T-helper 9 cell (primary cell): ENCODE results near the gene INPP1.
A peak's percentile ranks its signal among the peaks of the same experiment; 100 is the strongest.
"Not testable (repeated sequence)": the region's sequence is repeated elsewhere in the genome, so short reads cannot be mapped to it uniquely, and the experiment has no call there.

Experiments used
- DNase-seq: peaks from one replicate; pipeline ENCODE4 v3.0.0-alpha.2; 2020
- total RNA-seq, 2 donors: gene quantifications; one replicate each; lab custom pipeline; 2026; lab: John Stamatoyannopoulos, UW

Gene INPP1
- 1.9 to 2.7 reads per million in 2 donors for total RNA-seq

DNA sequence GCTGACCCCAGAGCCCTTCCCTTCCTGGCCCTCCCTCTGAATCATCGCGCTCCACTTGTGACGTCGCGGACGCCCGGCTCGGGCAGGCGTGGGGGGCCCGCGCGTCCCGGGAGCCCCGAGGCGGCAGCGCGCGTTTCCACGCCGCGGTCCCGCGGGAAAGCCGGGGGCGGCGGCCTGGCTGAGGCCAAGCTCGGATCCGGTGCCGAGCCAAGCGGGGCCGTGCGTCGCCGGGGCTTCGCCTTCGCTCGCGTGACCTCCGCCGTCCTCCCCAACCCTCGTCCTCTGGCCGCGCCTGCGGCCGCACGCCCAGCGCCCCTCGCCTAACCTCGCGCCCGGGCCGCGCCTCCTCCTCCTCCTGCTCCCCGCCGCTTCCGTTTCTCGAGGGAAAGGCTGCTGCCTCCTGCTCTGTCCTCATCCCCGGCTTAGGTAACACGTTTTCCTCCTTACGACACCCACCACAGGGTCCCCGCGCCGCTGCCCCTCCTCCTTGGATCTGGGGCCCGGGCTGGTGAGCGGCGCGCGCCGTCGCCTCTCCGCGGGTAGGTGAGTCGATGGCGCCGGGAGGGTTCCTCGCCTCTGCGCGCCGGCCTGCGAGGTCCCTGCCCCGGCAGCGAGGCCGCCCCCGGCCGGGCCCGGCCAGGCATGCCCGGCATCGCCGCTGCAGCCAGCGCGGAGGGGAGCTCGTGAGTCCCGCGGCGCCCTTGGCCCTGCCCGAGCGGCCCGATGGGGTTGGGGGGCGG lies at the start of gene INPP1:
Gene INPP1, plus strand, starts transcription at position 54 of the 740 bp plus-strand sequence. CDS start 16,514 bp downstream, outside the sequence.
- peak; percentile 25 for DNase-seq

DNA sequence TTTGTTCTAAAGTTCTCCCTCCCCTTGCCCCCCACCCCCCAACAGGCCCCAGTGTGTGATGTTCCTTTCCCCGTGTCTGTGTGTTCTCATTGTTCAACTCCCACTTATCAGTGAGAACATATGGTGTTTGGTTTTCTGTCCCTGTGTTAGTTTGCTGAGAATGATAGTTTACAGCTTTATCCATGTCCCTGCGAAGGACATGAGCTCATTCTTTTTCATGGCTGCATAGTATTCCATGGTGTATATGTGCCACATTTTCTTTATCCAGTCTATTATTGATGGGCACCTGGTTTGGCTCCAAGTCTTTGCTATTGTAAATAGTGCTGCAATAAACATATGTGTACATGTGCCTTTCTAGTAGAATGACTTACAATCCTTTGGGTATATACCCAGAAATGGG lies 45.5 kb upstream of the INPP1 start:
- DNase-seq = not testable (repeated sequence)

DNA sequence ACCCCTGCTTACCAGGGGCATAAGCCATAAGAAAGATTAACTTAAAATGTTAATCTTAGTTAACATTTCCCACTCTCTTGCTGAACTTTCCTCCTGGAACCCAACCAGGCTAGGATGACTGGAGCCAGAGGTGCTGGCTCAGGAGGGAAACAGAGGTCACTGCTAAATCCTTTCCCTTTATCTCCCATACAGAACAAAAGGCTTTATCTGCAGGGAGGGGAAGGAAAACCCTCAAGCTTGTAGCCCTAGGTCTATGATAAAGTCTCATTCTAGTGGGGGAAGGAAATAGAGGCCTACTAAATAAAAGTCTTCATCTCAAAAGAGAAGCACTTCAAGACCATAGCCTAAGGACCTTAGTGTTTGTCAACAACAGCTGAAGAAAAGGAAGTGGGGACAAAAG lies 42.4 kb upstream of the INPP1 start:
- DNase-seq = no peak

DNA sequence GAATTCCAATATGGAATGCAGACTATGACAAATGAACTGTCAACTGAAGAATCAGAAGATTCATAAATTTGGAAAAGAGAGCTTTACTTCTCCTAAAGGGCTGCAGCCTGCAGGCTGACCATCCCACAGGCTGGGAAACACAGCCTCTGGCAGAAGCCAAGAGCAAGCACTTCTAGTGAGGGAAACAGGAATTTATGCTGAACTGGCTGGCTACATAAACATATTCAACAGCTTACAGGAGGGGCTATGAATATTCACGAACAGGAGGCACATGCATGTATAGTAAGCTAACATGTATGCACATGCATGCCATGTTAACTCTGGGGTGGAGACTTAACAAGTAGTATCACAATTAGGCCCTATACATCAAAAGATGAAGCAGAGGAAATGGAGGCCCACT lies 41.3 kb upstream of the INPP1 start:
- no peak for DNase-seq

- DNase-seq = no peak
Measured at GRCh38 chr2:190303647-190304046, 39.7 kb upstream of the INPP1 start.

- DNase-seq = no peak
Measured at GRCh38 chr2:190304404-190304803, 39.0 kb upstream of the INPP1 start.

- DNase-seq = no peak
Measured at GRCh38 chr2:190308031-190308430, 35.4 kb upstream of the INPP1 start.

DNA sequence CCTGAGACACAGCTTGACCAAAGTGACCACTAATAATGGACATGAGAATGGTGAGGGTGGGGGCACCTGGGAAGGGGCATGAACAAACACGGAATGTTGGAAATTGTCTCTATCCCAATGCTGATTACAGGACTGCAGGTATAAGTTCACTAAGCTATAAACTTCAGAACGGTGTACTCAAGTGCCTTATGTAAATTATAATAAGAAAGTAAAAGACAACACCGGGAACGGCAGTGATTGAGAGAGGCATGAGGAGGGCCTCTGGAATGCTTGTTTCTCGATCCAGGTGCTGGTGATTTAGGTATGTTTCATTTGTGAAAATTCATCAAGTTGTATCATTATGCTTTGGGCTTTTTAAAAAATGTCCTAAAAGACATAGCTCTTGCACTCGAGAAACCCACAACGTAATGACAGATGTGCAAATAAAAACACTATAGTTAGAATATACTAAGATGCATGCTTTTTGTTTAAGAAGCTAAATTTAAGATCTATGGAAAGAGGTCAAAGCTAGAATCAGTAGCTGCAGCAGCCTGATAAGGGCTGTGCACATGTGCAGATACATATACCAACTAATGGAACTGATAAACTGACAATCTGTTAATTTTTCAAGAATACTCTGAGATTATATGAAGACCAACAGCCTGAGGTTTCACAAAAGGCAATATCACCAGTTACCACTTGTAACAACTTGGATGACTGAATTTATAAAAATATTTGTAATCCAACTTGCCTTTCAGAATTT lies 31.3 kb upstream of the INPP1 start:
- DNase-seq = no peak

GRCh38 chr2:190312635-190313025 lies 30.8 kb upstream of the INPP1 start:
- DNase-seq = not testable (repeated sequence)

- no peak for DNase-seq
Measured at GRCh38 chr2:190313880-190314279, 29.5 kb upstream of the INPP1 start.

DNA sequence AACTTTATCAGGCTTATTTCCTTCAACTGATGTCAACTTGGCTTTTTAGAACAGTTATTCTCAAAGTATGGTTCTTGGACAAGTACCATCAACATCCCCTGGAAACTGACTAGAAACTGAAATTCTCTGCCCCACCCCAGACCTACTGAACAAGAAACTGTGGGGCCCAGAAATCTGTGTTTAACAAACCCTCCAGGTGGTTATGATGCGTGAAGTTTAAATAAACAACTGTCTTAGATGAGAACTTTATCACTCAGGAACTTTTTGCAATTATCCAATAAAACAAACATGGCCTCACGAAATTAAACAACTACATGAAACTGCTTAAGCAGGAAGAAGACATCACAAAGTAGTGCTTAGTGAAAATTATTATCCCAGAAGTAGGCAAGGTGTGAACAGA lies 28.1 kb upstream of the INPP1 start:
- no peak for DNase-seq

DNA sequence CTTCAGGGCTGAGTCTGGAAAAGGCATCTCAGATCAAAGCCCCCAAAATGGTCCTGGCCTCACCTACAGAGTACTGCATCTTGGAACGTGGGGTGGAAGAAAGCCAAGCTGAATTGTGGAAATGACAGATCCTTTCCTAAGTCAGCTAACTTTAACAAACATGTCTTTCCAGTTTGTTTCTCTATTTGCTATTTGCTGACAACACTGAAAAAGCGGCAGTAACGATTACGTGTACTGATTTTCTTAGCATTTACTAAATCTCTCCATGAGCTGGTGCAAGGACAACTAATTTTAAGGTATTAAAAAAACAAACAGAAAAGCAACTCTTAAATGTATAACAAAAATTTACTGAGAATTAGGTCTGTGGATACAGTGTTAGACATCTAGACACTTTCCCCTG lies 24.9 kb upstream of the INPP1 start:
- no peak for DNase-seq

DNA sequence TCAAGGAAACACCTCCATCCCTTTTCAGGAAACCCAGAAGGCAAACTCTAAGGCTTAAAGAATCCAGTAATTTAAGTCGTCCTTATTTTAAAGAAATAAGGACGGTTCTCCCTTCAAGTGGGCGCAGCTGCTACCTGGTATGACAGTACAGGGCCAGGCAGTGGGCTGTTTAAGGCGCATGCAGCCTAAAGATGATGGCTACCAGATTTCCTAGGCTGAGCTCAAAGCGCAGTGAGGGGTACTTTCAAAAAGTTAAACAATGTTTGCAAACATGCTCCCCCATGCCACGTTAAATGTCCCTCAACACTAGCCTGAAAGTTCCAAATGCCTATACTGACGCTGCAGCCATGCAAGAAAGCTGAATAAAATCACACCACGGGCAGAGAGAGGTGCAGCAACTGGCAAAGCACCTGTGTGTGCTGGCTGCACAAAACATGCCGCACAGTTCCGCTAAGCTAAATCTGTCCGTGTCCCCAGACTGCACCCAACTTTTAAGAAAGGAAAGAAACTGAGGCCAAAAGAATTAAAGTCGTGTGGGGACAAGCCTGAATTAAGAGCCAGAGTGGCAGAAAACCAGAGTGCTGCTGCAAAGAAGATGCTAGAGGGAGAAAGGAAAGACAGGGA lies 24.3 kb upstream of the INPP1 start:
- DNase-seq = peak; percentile 4

- peak; percentile 77 for DNase-seq
Measured at GRCh38 chr2:190319555-190320498, 23.6 kb upstream of the INPP1 start, which contains the start of gene HIBCH. HIBCH (minus strand) TSS chr2:190319826; CDS start chr2:190319750, 76 bp downstream.

DNA sequence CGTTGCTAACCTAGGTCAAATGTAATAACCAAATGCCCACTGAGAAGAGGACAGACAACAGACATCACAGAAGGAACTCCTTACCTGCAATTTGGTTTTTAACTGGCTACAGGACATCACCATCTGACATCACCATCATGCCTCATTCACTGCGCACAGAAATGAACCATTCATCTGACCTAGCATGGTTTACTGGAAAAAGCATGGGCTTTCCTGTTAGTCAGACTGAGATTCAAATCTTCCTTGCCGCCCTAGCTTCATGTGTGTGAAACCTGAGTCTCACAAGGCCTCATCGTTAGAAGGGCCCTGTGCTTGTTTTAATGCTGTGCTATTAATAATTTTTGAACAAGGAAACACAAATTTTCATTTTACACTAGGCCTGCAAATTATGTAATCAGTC lies 22.7 kb upstream of the INPP1 start:
- no peak for DNase-seq

GRCh38 chr2:190323406-190323805 lies 20.0 kb upstream of the INPP1 start:
- no peak for DNase-seq

DNA sequence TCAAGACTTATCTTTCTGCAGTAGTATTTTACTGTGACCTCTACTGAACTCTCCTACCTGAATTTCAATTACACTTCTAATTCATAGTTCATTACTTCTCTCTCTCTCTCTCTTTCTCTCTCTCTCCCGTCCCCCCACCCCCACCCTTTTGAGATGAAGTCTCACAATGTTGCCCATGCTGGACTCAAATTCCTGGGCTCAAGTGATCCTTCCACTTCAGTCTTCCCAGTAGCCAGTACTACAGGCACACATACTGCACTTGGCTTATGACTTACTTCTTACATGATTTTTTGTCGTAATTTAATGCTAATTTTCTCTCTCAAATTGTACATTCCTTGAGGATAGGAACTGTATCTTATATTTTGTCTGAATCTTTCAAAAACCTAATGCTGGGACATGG lies 17.8 kb upstream of the INPP1 start:
- no peak for DNase-seq

GRCh38 chr2:190327867-190328572 lies 15.4 kb upstream of the INPP1 start:
- DNase-seq = no peak

GRCh38 chr2:190328573-190329147 lies 14.7 kb upstream of the INPP1 start:
- DNase-seq = no peak

GRCh38 chr2:190333395-190333794 lies 10.0 kb upstream of the INPP1 start:
- no peak for DNase-seq

DNA sequence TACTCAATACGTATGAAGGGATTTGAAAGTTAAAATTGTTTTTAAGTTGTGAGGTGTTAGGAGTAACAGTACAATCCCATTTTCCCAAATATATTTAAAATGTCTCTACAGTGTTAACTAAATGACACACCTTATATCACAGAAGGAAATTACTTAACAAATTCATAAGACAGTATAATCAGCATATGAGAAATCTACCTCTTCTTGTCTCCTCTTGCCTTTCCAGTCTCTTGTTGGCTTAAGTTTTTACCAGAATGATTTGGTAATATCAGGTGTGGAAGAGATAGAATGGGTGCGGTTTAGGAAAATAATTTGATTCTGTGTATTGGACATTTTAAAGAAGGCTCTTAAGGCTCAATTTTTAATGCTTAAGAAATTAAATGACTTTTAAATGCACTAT lies 9.5 kb upstream of the INPP1 start:
- no peak for DNase-seq
